Heart left ventricle (tissue), 16 donors: ENCODE data around the gene NSF. TPM values are rescaled to one million over a fixed set of nuclear protein-coding genes. Genes with fewer than 3 reads are reported as not detected.

Experiments used
- ATAC-seq, 4 donors: fragments of 200-7000 bp; cut with Tn5 transposase; one replicate each; pipeline ENCODE4 v1.9.1; 2020 to 2022; ENCODE audit warnings: moderate library complexity in 4 of 4, mild to moderate bottlenecking in 3 of 4, moderate number of reproducible peaks in 1 of 4
- DNase-seq, 5 donors: peaks; one replicate each; pipeline ENCODE4 v3.0.0-alpha.2; 2020
- H3K27ac ChIP-seq, 12 donors: fragments of 200-600 bp; sonication (generic) in 4 of 12; one replicate each; pipeline versions ENCODE4 v1.5.0 to v1.8.0; 2016 to 2022; ENCODE audit warnings: mild to moderate bottlenecking in 2 of 12
- H3K27me3 ChIP-seq, 9 donors: fragments of 200-600 bp; sonication (generic) in 2 of 9; one replicate each; pipeline versions ENCODE4 v1.5.1 to v1.8.0; 2016 to 2022; ENCODE audit warnings: mild to moderate bottlenecking in 3 of 9
- H3K36me3 ChIP-seq, 9 donors: fragments of 200-600 bp; sonication (generic) in 2 of 9; one replicate each; pipeline versions ENCODE4 v1.5.0 to v1.8.0; 2018 to 2022; ENCODE audit warnings: mild to moderate bottlenecking in 2 of 9
- H3K4me1 ChIP-seq, 12 donors: fragments of 200-600 bp; sonication (generic) in 4 of 12; one replicate each; pipeline versions ENCODE4 v1.5.0 to v1.8.0; 2016 to 2022; ENCODE audit warnings: mild to moderate bottlenecking in 3 of 12
- H3K4me3 ChIP-seq, 12 donors: fragments of 200-600 bp; sonication (generic) in 4 of 12; one replicate each; pipeline versions ENCODE4 v1.5.0 to v1.8.0; 2017 to 2022; ENCODE audit warnings: mild to moderate bottlenecking in 9 of 12, moderate library complexity in 4 of 12
- H3K9me3 ChIP-seq, 12 donors: fragments of 200-600 bp; sonication (generic) in 4 of 12; one replicate each; pipeline versions ENCODE4 v1.5.0 to v1.8.0; 2016 to 2022; ENCODE audit warnings: mild to moderate bottlenecking in 1 of 12
- CTCF ChIP-seq, 12 donors: fragments of 200-600 bp; sonication (generic) in 4 of 12; IDR thresholded peaks; one replicate each; pipeline versions ENCODE4 v1.5.0 to v1.8.0; 2018 to 2022; ENCODE audit warnings: antibody characterized with exemption in 12 of 12, mild to moderate bottlenecking in 5 of 12
- POLR2A ChIP-seq, 2 donors: fragments of 450-650 bp; IDR thresholded peaks; one replicate each; pipeline ENCODE4 v1.6.1; 2017; ENCODE audit warnings: antibody characterized with exemption in 2 of 2, mild to moderate bottlenecking in 2 of 2, moderate library complexity in 2 of 2
- WGBS, 4 donors: extraction: QIAGEN DNeasy Blood & Tissue Kit in 2 of 4; methylation state at CpG; one replicate each; pipeline versions ENCODE4 v1.1.5 to v1.1.7; 2013 to 2018; 5-methylcytosine and 5-hydroxymethylcytosine counted together
- intact Hi-C, 10 donors: fragments of 100-400 bp; cut with DNase I; formaldehyde crosslinking; loops; one replicate each; pipeline versions ENCODE4 v1.11.1 to v1.14.2; 2022
- polyA plus RNA-seq, 2 donors: library from polyadenylated mRNA; stranded (reverse); fragments of 200-250 nt; gene quantifications; one replicate each; pipeline ENCODE4 v1.2.3, GENCODE V29; 2013
- total RNA-seq, 9 donors: library from RNA; depleted of rRNA in 2 of 9; stranded (reverse); fragments of >200 nt in 2 of 9; fragmentation: NEBNext Ultra II Directional in 3 of 9; extraction: Animal tissue kit (Norgen Biotek cat#: 25700) in 3 of 9; gene quantifications; one replicate each; pipeline versions ENCODE4 v1.1.0 to v1.2.4, GENCODE V29; 2016 to 2023
- donor health status: ischemic (EF 13 %, LVEDD 7.1; RV severe dilation, severe dysfunction).
- donor health status: healthy with polysubstance abuse.
- donor health status: DM: no; HTN: yes; CAD: no.
- donor health status: DM: no; HTN: no; CAD: no.
- donor health status: ischemic (EF 25% LVEDD 6.9; RV normal size, moderate dysfunction).
- donor health status: ischemic (EF 25% LVEDD 5.7; RV mildly dilated, moderate dysfunction).
- donor health status: healthy.
- donor health status: DM: yes; HTN: yes; CAD: no.
- donor health status: ischemic (EF 35%, LVEDD 5.7; RV mildly dilated, moderate dysfunction).
- donor health status: nonischemic (EF 11% LVEDD 7.7; RV severe dilation, severe dysfunction).
- donor health status: DM: yes; HTN: yes; CAD: no.
- donor health status: PGD.
- donor health status: ischemic (EF 29% LVEDD 5.4; RV normal size, mild dysfunction).
- donor health status: nonischemic (EF 23%, LVEDD 6.1; RV moderate dilation, normal function).

The NSF gene
- total and polyA plus RNA-seq, 11 donors = 5.4 to 33.9 (median 21.0) TPM

- intact Hi-C loops = loop anchor here in 1 of 10 donors (10.0 kb wide), 1 partner anchor 59 kb away; no protein-coding TSS in a partner anchor
- DNase-seq = no peak
- H3K4me1 ChIP-seq = no peaks in the 10 kb centered on the region
- WGBS, 4 donors = 89 to 94% (median 91%) methylated on average over 6 of the region's 6 CpGs
- H3K27ac ChIP-seq = no peak overlapping the region
- no peak overlapping the region for H3K4me3 ChIP-seq
- TF ChIP-seq CTCF (IDR thresholded peaks at IDR 0.05) (no peak), POLR2A (IDR thresholded peaks at IDR 0.05) (no peak)
- no peak for ATAC-seq
- no peaks in the 10 kb centered on the region for H3K9me3 ChIP-seq
- peaks cover 0 to under 1% (median 0%) of the 10 kb centered on the region in 9 donors for H3K27me3 ChIP-seq
- H3K36me3 ChIP-seq = no peaks in the 10 kb centered on the region
These were observed 215.3 kb downstream of the NSF start for GRCh38 chr17:46805771-46806170.

Other genes starting within 250 kb of the NSF start
- 10 to 100 TPM in 5 of 9 donors, 1 to 10 TPM in 4; 7.8 to 17.3 (median 10.8) TPM for gene ARL17B, start 228.9 kb upstream of the NSF start, total RNA-seq
- 1 to 10 TPM; 5.7 to 8.3 TPM for gene ARL17B, start 228.9 kb upstream of the NSF start, polyA plus RNA-seq
- gene LRRC37A2, start 78.2 kb upstream of the NSF start, total RNA-seq = 1 to 10 TPM; 2.3 to 9.0 (median 4.2) TPM
- gene LRRC37A2, start 78.2 kb upstream of the NSF start, polyA plus RNA-seq = 1 to 10 TPM; 1.3 to 4.8 TPM
- 10 to 100 TPM in 1 of 9 donors, 1 to 10 TPM in 8; 3.4 to 11.6 (median 5.9) TPM for gene ARL17A, start 11.0 kb upstream of the NSF start, total RNA-seq
- gene ARL17A, start 11.0 kb upstream of the NSF start, polyA plus RNA-seq = 1 to 10 TPM; 4.0 to 7.0 TPM
- 1 to 10 TPM in 6 of 9 donors, under 1 TPM in 3; 0.32 to 2.2 (median 1.2) TPM for gene WNT3, start 228.0 kb downstream of the NSF start, total RNA-seq
- under 1 TPM; 0.50 to 0.79 TPM for gene WNT3, start 228.0 kb downstream of the NSF start, polyA plus RNA-seq